Stimulated activated CD4-positive, alpha-beta T cell treated with anti-CD3 and anti-CD28 coated beads, Interleukin-1b, Interleukin-23, amount 100 ng/mL, for 4 hours (primary cell): ENCODE results near the gene RAB6A.
A peak's percentile ranks its signal among the peaks of the same experiment; 100 is the strongest.
"Not testable (repeated sequence)": the region's sequence is repeated elsewhere in the genome, so short reads cannot be mapped to it uniquely, and the experiment has no call there.

ENCODE experiments used
- DNase-seq, 2 donors: peaks; one replicate each; pipeline ENCODE4 v3.0.0-alpha.2; 2020; ENCODE audit warnings: low read depth in 2 of 2

The RAB6A gene

DNA sequence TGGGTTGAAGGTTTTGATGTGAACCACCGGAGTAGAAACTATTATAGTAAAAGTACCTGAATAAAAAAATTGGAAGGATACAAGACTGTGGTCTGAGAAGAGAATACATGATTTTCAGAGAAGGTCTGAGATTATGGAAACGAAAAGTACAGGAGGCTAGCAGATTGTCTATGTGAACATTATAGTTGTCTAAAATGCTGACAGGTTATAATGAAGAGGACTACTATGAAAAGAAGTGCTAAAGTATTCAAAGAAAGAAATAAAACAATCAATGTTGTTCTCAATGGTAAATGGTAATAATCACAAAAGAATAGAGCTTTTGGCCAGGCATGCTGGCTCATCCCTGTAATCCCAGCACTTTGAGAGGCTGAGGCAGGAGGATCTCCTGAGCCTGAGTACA is 34.0 kb downstream of the RAB6A start:
- DNase-seq = no peak

DNA sequence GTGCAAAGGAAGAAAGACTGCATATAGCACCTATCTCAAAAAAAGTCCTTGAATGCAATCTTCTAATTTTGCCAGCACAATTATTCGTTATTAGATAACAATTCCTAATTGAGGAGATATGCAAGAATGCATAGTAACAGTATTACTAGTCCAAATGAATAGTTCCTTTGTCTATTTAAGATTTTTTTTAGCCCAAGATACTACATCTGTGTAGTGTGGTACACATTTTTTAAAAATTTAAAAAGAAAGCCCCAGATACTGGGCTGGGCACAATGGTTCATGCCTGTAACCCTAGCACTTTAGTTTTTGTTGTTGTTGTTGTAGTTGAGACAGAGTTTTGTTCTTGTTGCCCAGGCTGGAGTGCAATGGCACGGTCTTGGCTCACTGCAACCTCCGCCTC is 43.7 kb downstream of the RAB6A start:
- no peak for DNase-seq

DNA sequence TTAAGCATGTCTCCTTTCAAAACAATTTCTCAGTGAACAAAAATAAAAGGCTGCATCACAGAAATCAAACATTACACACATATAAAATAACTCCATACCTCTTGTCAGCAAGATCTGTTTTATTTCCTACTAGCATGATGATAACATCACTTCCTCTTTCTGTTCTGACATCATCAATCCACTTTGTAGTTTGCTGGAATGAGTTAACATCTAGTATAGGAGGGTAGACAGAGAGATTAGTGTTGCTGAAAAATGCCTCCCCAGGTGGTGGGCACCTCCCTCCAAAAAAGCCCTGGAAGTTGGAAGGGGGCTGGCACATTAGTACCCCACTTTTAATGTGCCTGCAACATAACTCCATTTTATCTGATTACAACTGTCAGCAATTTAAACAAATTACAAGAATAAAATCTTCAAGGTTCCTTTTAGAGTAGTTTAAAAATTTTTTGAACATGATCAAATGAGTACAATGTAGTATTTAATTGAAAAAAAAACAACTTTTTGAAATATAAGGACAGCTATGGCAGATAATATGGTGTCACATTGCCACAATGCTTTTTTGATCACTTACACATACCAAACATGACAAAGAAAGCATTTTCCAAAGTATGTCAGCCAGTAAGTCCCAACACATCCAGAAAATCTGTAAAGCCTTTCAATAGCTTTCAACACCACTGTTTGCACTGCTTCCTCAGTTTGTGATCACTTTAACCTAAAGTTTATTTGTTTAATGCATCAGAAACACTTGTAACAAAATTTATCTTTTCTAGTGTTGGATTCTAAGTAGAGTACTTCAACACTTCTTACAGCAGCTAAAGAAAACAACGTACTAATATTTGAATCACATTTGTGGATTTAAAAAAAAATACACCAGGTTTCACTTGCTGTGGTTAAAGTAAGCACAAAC is 44.5 kb downstream of the RAB6A start:
- DNase-seq = no peak

DNA sequence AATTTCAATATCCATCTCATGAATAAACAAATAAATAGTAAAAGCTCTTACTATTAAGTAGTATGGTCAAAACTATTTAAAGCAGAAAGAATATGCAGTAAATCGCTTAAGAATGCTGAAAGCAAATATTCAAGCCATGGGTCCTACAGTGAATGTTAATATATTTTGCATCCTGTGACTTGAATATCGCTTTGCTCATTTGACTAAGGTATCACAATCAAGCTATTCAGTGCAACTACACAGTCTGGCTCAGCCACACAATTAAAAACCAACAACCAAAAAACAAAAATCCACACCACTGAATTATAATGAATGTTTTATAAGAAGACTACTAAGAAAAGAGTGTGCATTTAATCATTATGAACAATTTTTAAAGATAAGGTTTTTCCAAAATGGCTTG is 45.3 kb downstream of the RAB6A start:
- no peak for DNase-seq

DNA sequence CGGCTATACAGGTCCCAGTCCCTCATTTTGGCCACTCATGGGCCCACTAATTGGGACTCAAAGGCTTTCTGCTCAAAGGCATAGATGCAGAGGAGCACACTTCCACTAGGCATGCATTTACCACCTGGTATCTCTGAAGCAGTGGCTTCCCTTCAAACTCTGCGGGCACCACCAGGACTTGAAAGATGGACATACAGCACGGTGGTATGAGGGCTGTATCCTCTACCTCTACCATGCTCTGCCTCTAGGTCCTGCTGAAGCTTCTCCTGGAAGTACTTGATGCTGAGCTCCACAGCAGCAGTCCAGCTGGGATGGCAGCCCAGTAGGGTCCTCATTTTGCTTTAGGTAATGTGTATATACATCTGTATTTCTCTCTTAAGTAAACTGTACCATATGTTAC is 49.9 kb downstream of the RAB6A start:
- no peak for DNase-seq

DNA sequence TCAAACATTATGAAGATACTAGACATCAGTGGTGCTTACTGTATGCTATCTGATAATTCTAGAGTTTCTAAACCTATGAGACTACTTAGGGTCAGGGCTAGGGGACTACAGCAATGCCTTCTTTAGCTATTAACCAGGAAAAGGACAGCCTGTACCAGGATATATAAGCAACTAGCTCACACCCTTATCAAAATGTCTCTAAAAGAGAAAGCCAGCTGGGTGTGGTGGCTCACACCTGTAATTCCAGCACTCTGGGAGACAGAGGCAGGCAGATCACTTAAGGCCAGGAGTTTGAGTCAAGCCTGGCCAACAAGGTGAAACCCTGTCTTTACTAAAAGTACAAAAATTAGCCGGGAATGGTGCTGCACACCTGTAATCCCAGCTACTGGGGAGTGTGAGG is 55.8 kb downstream of the RAB6A start:
- no peak for DNase-seq

DNA sequence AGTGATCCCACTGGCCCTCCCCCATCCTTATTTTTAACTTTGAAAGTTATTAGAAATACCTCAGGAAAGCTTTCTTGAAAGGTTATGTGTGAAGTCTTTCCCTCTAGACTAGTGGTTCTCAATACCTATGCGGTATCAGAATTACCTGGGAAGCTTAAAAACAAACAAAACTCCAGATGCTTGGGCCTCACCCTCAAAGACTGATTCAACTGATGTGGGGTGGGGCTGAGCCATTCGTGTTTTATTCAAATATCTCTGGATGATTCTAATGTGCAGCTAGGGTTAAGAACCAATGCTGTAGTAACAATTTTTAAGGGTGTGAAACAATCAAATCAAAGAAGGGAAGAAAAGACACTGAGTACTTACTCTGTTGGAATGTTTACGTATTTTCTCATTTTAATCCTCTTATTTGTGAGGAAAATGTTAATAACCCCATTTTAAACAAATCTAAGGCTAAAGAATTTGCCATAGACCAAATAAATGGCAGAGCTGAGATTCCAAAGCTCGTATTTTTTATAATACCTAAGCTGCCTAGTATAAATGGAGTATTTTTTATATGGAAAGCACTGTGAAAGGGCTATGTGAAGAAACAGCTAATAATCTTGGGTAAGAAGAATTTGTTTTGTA is 66.9 kb downstream of the RAB6A start:
- no peak for DNase-seq

DNA sequence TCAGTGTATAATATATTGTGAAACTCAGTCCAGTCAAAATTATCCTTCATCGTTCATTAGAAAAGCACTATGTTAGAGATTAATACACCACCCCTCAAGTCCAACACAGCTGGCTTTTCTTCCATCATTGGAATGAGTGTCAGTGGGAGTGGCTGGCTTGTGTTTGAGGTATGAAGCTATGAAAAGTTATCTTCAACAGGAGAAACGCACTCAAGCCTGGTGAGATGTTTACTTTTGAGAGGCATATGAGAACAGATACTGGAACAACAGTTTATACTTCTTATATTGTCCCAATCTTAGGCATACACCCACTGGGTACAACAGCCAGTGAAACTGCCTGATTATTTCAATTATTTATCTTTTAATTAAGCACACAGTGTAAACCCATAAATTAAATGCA is 80.2 kb downstream of the RAB6A start:
- no peak for DNase-seq

DNA sequence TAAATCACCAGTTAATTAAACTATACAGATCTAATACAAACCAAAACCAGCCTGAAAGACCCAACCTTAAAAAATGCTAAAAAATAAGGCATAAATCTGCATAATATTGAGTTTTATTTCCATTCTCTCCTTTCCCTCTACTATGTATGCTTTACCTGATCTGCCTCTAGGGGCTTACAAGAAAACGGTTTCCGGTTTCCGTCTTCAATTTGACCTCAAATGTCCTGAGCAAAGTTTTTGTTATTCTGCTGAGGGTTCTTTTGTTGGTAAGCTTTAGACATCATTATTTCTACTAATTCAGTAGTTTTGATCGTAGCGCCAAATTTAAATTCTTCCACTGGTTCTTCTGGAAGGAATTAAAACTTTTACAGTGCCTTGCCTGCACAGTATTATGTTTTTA is 84.3 kb downstream of the RAB6A start:
- DNase-seq = not testable (repeated sequence)

DNA sequence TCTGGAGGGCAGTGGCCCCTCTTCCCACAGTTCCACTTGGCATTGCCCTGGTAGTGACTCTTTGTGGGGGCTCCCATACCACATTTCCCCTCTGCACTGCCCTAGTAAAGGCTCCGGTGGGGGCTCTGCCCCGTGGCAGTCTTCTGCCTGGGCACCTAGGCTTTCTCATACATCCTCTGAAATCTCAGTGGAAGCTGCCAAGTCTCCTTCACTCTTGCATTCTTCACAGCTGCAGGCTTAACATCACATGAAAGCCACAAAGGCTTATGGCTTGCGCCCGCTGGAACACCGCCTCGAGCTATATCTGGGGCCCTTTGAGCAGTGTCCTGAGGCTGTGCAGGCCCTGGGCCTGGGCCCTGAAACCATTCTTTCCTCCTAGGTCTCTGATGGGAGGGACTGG is 89.2 kb downstream of the RAB6A start:
- DNase-seq = no peak

DNA sequence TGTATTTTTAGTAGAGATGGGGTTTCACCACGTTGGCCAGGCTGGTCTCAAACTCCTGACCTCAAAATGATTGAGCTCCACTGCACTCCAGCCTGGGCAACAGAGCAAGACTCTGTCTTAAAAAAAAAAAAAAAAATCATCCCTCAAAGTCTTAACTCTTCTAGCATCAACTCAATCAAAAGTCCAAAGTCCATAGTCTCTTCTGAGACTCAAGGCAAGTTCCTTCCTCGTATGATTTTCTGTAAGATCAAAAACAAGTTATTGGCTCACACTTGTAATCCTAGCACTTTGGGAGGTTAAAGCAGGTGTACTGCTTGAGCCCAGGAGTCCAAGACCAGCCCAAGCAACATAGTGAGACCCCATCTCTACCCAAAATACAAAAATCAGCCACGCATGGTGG is 90.1 kb downstream of the RAB6A start:
- no peak for DNase-seq

DNA sequence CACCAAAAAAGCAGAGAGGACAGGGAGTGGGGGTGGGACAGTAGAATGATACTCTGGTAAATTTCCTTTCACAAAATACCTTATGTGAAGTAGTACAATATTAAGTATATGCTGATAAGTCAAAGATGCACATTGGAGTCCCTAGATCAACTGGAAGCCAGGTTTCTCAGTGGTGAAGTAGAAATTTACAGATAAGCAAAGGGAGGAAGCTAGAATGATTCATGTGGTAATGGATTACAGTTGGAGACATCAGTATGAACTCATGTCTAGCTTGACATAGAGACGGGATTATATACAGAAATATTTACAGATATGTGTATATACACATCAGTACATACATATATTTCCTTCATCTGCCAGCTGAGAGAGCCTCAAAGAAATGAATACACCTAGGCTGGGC is 93.0 kb downstream of the RAB6A start:
- DNase-seq = no peak

DNA sequence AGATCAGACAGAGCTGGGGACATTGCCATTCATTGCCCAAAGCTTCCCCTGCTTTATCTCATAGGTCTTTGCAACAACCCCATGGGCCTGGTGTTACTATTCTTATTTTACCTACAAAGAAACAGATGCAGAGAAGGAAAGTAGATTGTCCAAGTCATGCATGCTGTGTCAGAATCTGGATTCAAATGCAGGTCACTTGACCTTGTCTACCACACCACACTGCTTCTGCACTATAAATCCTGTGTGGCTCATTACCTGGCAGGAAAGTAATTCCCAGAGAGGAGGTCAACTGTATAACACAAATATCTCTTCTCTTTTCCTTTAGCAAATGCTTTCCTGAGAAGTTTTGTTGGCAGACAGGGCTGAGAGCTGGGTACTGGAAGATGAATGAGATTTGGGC is 96.0 kb downstream of the RAB6A start:
- no peak for DNase-seq

DNA sequence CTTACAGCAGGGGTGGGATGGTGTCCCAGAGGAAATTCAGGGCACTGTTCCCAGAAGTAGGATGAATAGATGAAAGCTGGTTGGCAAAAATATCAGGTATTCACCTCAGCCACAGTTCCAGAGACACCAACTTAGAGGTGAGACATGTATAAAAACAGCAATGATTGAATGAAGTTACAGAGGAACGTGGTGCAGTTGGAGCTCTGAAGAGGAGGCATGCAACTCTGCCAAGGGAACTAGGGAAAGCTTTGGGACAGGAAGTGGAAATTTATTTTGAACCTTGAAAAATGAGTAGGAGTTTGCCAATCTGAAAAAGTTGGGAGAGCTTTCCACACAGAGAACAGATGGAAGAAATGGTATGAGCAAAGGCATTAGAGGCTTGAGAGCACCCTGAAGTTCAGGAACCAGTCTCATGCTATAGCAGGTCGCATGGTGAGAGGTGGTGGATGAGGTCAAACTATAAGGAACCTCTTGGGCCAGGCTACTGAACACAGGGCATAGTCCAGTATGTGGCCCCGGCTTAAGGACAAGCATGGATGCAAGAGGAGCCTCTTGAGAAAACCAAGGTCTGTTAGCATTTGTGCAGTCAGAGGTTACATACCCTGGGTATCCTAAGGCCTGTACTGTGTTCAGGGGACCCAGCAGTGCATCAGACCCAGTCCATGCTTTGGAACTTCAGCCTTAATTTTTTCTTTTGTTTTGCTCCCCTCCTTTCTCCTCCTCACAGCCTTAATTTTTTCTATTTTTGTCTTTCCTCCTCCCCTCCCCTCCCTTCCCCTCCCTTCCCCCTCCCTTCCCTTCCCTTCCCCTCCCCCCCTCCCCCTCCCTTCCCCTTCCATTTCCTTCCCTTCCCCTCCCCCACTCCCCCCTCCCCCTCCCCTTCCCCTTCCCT is 97.0 kb downstream of the RAB6A start:
- DNase-seq = no peak

DNA sequence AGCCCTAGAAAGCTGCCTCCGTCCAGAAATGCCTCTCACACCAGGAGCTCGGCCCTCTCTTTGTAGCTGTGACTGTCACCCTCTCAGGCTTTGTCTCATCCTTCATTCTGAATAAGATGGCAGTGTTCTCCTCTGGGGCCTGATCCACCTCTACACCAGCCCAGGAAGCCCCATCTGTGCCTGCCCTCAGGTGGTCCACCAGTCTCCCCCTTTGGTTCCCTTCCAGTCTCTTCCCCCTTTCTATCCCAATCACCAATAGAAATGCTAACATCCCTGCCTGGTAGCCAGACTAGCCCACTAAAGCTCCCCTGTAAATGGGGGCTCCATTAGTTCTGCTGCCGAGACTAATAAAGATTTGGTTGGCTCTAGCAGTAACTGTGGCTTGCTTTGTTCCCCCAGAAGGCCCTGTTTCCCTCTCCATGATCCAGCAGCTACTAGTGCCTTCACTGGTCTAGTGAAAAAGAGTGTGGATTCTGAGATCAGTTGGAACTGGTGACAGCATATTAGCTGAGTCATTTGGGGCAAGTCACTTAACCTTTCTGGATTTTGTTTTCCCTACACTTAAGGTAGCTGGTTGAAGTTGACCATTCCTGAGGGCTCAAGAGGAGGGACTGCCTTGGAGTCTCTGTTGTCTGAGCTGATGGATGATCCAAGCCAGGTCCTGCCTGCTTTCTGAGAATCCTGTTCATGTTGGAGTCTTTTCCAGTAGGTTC is 98.3 kb downstream of the RAB6A start:
- DNase-seq = no peak

DNA sequence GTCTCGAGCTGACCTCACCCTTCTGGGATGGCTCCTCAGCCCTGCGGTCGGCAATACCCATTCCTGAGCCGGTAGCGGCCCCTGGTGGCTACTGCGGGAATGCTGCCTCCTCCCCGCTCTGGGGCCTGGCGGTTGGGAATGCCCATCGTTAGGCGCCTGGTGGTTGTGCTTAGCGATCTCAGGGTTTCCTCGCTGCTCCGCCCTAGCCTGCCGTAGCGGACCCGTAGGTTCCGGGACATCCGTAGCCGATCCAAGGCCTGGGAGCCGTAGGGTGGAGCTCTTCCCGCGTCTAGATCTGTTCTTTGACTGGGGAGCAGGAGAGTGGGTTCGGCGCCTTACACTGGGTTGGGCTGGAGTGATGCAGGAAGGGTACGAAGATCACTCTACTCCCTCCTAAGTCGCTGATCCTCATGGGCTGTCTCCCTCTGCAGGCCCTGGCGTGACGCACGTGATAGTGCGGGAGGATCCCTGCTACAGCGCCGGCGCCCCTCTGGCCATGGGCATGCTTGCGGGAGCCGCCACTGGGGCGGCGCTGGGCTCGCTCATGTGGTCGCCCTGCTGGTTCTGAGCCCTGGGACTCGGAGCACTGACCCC is 99.7 kb downstream of the RAB6A start:
- peak; percentile 87 to 89 for DNase-seq

DNA sequence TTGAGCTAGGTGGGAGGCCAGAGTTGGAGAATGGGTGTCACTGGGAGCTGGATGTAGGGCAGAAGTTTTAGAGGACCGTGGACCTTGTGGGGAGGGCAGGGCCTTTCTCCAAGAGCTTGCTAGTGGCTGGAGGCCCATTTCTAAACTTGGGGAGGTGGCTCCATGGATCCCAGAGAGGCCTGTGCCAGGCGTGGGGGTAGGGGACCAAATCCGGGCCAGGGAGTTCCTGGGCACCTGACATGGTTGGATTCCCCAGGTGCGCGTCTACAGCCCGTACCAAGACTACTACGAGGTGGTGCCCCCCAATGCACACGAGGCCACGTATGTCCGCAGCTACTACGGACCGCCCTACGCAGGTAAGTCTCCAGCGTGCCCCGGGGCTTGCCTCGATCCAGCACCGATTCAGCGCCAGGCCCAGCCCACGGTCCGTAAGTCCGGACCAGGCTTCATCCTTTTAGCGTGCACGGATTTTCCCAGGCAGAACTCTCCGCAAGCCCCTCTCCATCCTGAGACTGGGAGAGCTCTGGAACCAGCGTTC is 100.3 kb downstream of the RAB6A start:
- DNase-seq = no peak

DNA sequence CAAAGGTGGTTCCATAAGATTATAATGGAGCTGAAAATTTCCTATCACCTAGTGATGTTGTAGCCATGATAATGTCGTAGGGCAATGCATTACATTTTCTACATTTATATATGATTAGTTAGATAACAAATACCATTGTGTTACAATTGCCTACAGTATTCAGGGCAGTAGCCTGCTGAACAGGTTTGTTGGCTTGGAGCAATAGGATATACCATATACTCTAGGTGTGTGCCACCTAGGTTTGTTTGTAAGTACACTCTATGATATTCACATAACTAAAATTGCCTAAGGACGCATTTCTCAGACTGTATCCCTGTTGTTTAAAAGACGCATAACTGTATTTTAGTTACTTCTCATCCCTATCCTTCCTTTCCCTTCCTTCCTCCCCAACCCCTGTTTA is 100.9 kb downstream of the RAB6A start:
- DNase-seq = no peak

DNA sequence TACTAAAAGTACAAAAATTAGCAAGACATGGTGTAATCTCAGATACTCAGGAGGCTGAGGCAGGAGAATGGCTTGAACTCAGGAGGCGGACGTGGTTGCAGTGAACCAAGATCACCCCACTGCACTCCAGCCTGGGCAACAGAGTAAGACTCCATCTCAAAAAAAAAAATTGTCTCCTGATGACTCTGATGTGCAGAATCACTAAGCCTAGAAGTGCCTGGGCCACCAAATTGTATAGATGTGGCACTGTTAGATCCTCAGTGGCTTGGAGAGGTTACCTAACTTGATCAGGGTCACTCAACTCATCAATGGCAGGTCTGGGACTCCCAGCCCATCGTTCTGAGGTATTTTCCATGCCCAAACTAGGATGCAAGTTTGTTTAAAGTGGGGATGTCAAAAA is 103.9 kb downstream of the RAB6A start:
- DNase-seq = no peak

DNA sequence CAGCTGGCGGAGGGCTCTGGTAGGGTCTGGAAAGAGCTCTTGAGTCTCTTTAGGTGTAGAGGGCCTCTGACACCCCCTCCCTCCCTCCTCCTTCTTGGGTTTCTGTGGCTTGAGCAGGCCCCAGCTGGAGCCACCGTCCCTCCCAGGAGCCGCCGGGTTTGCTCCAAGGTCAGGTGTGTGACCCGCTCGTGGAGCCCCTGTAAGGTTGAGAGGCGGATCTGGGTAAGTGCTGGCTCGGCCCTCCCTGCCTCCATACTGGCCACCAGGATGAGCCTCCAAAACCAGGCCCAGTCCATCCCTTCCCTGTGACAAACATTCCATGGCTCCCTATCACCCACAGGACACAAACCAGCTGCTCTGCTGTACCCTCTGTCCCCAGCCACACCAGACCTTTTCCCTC is 105.2 kb downstream of the RAB6A start:
- no peak for DNase-seq

DNA sequence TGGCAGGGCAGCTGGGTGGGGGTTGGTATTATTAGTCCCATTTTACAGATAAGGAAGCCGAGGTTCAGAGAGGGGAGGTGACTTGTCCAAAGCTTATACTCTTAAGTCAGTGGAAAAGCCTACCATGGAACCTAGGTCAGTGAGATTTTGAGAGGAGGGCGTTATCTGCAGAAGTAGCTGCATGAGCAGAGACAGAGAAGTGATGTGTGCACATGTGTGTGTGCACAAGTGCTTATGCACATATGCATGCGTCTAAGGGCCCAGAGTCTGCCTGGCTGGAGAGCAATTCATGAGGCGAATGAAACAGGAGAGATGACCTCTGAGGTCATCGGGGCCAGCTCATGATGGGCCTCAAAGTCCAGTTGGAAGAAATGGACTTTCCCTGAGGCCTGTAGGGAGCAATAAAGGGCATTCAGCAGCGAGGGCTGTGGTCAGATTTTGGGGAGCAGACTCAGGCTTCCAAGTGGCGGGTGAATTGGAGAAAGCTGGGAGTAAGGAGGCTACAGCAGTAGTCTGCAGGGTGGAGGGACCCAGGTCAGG is 106.3 kb downstream of the RAB6A start:
- DNase-seq = no peak
